HG03135 (cell line): Measurements from ENCODE around the gene ATP6V0A1.
"Not testable (repeated sequence)": the region's sequence is repeated elsewhere in the genome, so short reads cannot be mapped to it uniquely, and the experiment has no call there.

Source experiments
- ATAC-seq: cut with Tn5 transposase; IDR thresholded peaks from one replicate; pipeline ENCODE4 v1.9.1; 2021; ENCODE audit warnings: mild to moderate bottlenecking, moderate library complexity; ENCODE audit not compliant: unreplicated experiment

The ATP6V0A1 gene

GRCh38 chr17:42458497-42459255, at the start of gene ATP6V0A1:
Gene ATP6V0A1, plus strand, starts transcription at chr17:42458878. Its CDS starts 2,017 bp downstream, at chr17:42460895.
- ATAC-seq = peak; percentile 73

- ATAC-seq = no peak
Observed at GRCh38 chr17:42409523-42410318, 49.0 kb upstream of the ATP6V0A1 start.

GRCh38 chr17:42410319-42410685, 48.4 kb upstream of the ATP6V0A1 start:
- no peak for ATAC-seq

GRCh38 chr17:42411361-42411760, 47.3 kb upstream of the ATP6V0A1 start:
- no peak for ATAC-seq

GRCh38 chr17:42411905-42412679, 46.6 kb upstream of the ATP6V0A1 start:
- no peak for ATAC-seq

- ATAC-seq = no peak
Observed at GRCh38 chr17:42413464-42414040, 45.1 kb upstream of the ATP6V0A1 start.

GRCh38 chr17:42414704-42415409, 43.8 kb upstream of the ATP6V0A1 start:
- ATAC-seq = no peak

- not testable (repeated sequence) for ATAC-seq
Observed at GRCh38 chr17:42417981-42418380, 40.7 kb upstream of the ATP6V0A1 start.

- no peak for ATAC-seq
Observed at GRCh38 chr17:42421136-42421506, 37.6 kb upstream of the ATP6V0A1 start.

GRCh38 chr17:42421507-42422338, 37.0 kb upstream of the ATP6V0A1 start:
- ATAC-seq = no peak

- no peak for ATAC-seq
Observed at GRCh38 chr17:42422412-42422957, 36.2 kb upstream of the ATP6V0A1 start.

GRCh38 chr17:42422958-42423712, 35.5 kb upstream of the ATP6V0A1 start, which contains the start of gene CAVIN1:
Gene CAVIN1, minus strand, starts transcription at chr17:42423256. Its CDS starts 159 bp downstream, at chr17:42423097.
- ATAC-seq = no peak

GRCh38 chr17:42423766-42424165, 34.9 kb upstream of the ATP6V0A1 start:
- ATAC-seq = no peak

- no peak for ATAC-seq
Observed at GRCh38 chr17:42424991-42425610, 33.6 kb upstream of the ATP6V0A1 start.

GRCh38 chr17:42428141-42428944, 30.3 kb upstream of the ATP6V0A1 start:
- ATAC-seq = no peak

- ATAC-seq = no peak
Observed at GRCh38 chr17:42429726-42430447, 28.8 kb upstream of the ATP6V0A1 start.
